GM12878 (cell line): ENCODE results near the gene RTN4. TPM values are rescaled to one million over a fixed set of nuclear protein-coding genes. Genes with fewer than 3 reads are reported as not detected.

Experiments
- CHD1 ChIP-seq: IDR thresholded peaks from 2 replicates; pipeline ENCODE4 v1.6.1; 2012; ENCODE audit warnings: low read depth, low read length, improper control_type of control experiment
- HDAC6 ChIP-seq: fragments of 200-600 bp; sonication (generic); IDR thresholded peaks from one replicate; pipeline ENCODE4 v1.8.0; 2017; ENCODE audit warnings: antibody characterized with exemption; ENCODE audit not compliant: unreplicated experiment
- NR2F1 ChIP-seq: fragments of 450-650 bp; conservative IDR thresholded peaks from 2 replicates; pipeline ENCODE4 v1.6.1; 2017; ENCODE audit warnings: mild to moderate bottlenecking
- SMC3 ChIP-seq: IDR thresholded peaks from 2 replicates; pipeline ENCODE4 v1.6.1; 2011; ENCODE audit warnings: low read length, improper control_type of control experiment, borderline replicate concordance
- YBX1 ChIP-seq: fragments of 450-650 bp; IDR thresholded peaks from 2 replicates; pipeline ENCODE4 v1.6.1; 2016; ENCODE audit warnings: antibody characterized with exemption
- polyA plus RNA-seq, 11 experiments: library from polyadenylated mRNA; depleted of rRNA in 4 of 11; unstranded in 6 of 11; stranded (reverse) in 5 of 11; fragments of >200 nt; fragmentation: Nextera tagmentation in 4 of 11; fragmentation: Illumina TruSeq in 1 of 11; extraction: Ambion mirVana in 4 of 11; extraction: Trizol in 1 of 11; gene quantifications; 1 replicate in 1 of 11; 2 replicates in 10 of 11; pipeline versions ENCODE4 v1.2.1 to v1.2.3, GENCODE V29; 2011 to 2016; ENCODE audit warnings: inconsistent platforms in 2 of 11, missing spikeins in 2 of 11, low read depth in 1 of 11
- total RNA-seq, 4 experiments: library from RNA; depleted of rRNA in 3 of 4; stranded (reverse); fragments of >200 nt in 3 of 4; fragmentation: Illumina TruSeq in 1 of 4; extraction: Trizol in 1 of 4; gene quantifications; 2 replicates each; pipeline versions ENCODE4 v1.2.1 to v1.2.3, GENCODE V29; 2013 to 2021
- TF ChIP-seq, protein P1 (sequence below): fragments of 450-650 bp; IDR thresholded peaks from 2 replicates; pipeline ENCODE4 v1.6.1; 2017; ENCODE audit warnings: mild to moderate bottlenecking, low read depth, inconsistent platforms; ENCODE audit not compliant: poor library complexity, severe bottlenecking
- TF ChIP-seq, protein P2 (sequence below): IDR thresholded peaks from 2 replicates; pipeline ENCODE4 v1.6.1; 2012; ENCODE audit warnings: mild to moderate bottlenecking, low read depth, low read length
- TF ChIP-seq, protein P3 (sequence below): fragments of 450-650 bp; formaldehyde crosslinking; IDR thresholded peaks from 2 replicates; pipeline ENCODE4 v1.4.0; 2020; ENCODE audit warnings: mild to moderate bottlenecking, moderate library complexity
- TF ChIP-seq, protein P4 (sequence below): fragments of 450-650 bp; IDR thresholded peaks from 2 replicates; pipeline ENCODE4 v1.6.1; 2017; ENCODE audit warnings: low read depth, mild to moderate bottlenecking, moderate library complexity
- TF ChIP-seq, protein P5 (sequence below): fragments of 450-650 bp; IDR thresholded peaks from 2 replicates; pipeline ENCODE4 v1.6.1; 2016; ENCODE audit warnings: mild to moderate bottlenecking
- TF ChIP-seq, protein P6 (sequence below): IDR thresholded peaks from 2 replicates; pipeline ENCODE4 v1.6.1; 2012; ENCODE audit warnings: low read length, inconsistent platforms
- TF ChIP-seq, protein P7 (sequence below): IDR thresholded peaks from 2 replicates; pipeline ENCODE4 v1.6.1; 2012; ENCODE audit warnings: low read depth, low read length, improper control_type of control experiment

The RTN4 gene
- total and polyA plus RNA-seq, 10 of the 15 experiments (the other 5 are each of a cell fraction or from before 2014, with no cell fraction given) = 56.0 to 133 (median 83.3) TPM

DNA sequence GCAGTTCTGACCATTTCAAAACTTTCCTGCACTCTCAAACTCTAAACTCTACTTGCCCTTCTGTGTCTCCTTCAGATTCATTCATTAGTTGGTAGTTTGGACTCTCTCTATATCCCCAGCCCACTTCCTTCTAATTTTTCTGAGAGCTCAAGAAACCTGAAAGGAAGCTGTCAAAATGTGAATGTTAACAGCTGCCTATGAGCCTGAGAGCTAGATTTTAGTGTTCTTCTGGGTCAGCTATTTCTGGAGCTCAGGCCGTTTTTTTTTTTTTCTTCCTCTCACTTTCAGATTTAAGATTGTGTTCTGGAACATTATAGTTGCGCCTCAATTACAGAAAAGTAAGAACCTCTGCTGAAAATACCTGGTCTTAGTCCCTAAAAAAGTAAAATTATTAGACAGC lies 73.1 kb downstream of the RTN4 start (continued):
- TF ChIP-seq, protein P1, sequence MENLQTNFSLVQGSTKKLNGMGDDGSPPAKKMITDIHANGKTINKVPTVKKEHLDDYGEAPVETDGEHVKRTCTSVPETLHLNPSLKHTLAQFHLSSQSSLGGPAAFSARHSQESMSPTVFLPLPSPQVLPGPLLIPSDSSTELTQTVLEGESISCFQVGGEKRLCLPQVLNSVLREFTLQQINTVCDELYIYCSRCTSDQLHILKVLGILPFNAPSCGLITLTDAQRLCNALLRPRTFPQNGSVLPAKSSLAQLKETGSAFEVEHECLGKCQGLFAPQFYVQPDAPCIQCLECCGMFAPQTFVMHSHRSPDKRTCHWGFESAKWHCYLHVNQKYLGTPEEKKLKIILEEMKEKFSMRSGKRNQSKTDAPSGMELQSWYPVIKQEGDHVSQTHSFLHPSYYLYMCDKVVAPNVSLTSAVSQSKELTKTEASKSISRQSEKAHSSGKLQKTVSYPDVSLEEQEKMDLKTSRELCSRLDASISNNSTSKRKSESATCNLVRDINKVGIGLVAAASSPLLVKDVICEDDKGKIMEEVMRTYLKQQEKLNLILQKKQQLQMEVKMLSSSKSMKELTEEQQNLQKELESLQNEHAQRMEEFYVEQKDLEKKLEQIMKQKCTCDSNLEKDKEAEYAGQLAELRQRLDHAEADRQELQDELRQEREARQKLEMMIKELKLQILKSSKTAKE = no peak
- TF ChIP-seq, protein P2, sequence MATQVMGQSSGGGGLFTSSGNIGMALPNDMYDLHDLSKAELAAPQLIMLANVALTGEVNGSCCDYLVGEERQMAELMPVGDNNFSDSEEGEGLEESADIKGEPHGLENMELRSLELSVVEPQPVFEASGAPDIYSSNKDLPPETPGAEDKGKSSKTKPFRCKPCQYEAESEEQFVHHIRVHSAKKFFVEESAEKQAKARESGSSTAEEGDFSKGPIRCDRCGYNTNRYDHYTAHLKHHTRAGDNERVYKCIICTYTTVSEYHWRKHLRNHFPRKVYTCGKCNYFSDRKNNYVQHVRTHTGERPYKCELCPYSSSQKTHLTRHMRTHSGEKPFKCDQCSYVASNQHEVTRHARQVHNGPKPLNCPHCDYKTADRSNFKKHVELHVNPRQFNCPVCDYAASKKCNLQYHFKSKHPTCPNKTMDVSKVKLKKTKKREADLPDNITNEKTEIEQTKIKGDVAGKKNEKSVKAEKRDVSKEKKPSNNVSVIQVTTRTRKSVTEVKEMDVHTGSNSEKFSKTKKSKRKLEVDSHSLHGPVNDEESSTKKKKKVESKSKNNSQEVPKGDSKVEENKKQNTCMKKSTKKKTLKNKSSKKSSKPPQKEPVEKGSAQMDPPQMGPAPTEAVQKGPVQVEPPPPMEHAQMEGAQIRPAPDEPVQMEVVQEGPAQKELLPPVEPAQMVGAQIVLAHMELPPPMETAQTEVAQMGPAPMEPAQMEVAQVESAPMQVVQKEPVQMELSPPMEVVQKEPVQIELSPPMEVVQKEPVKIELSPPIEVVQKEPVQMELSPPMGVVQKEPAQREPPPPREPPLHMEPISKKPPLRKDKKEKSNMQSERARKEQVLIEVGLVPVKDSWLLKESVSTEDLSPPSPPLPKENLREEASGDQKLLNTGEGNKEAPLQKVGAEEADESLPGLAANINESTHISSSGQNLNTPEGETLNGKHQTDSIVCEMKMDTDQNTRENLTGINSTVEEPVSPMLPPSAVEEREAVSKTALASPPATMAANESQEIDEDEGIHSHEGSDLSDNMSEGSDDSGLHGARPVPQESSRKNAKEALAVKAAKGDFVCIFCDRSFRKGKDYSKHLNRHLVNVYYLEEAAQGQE = no peak
- TF ChIP-seq, protein P3, sequence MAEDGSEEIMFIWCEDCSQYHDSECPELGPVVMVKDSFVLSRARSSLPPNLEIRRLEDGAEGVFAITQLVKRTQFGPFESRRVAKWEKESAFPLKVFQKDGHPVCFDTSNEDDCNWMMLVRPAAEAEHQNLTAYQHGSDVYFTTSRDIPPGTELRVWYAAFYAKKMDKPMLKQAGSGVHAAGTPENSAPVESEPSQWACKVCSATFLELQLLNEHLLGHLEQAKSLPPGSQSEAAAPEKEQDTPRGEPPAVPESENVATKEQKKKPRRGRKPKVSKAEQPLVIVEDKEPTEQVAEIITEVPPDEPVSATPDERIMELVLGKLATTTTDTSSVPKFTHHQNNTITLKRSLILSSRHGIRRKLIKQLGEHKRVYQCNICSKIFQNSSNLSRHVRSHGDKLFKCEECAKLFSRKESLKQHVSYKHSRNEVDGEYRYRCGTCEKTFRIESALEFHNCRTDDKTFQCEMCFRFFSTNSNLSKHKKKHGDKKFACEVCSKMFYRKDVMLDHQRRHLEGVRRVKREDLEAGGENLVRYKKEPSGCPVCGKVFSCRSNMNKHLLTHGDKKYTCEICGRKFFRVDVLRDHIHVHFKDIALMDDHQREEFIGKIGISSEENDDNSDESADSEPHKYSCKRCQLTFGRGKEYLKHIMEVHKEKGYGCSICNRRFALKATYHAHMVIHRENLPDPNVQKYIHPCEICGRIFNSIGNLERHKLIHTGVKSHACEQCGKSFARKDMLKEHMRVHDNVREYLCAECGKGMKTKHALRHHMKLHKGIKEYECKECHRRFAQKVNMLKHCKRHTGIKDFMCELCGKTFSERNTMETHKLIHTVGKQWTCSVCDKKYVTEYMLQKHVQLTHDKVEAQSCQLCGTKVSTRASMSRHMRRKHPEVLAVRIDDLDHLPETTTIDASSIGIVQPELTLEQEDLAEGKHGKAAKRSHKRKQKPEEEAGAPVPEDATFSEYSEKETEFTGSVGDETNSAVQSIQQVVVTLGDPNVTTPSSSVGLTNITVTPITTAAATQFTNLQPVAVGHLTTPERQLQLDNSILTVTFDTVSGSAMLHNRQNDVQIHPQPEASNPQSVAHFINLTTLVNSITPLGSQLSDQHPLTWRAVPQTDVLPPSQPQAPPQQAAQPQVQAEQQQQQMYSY (CRISPR knock-in tag) = no peak
- no peak for TF ChIP-seq SMC3
- TF ChIP-seq, protein P4, sequence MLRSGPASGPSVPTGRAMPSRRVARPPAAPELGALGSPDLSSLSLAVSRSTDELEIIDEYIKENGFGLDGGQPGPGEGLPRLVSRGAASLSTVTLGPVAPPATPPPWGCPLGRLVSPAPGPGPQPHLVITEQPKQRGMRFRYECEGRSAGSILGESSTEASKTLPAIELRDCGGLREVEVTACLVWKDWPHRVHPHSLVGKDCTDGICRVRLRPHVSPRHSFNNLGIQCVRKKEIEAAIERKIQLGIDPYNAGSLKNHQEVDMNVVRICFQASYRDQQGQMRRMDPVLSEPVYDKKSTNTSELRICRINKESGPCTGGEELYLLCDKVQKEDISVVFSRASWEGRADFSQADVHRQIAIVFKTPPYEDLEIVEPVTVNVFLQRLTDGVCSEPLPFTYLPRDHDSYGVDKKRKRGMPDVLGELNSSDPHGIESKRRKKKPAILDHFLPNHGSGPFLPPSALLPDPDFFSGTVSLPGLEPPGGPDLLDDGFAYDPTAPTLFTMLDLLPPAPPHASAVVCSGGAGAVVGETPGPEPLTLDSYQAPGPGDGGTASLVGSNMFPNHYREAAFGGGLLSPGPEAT = 0 out of 2 replicates have a peak, but pooled peaks have one; percentile 42
- TF ChIP-seq, protein P5, sequence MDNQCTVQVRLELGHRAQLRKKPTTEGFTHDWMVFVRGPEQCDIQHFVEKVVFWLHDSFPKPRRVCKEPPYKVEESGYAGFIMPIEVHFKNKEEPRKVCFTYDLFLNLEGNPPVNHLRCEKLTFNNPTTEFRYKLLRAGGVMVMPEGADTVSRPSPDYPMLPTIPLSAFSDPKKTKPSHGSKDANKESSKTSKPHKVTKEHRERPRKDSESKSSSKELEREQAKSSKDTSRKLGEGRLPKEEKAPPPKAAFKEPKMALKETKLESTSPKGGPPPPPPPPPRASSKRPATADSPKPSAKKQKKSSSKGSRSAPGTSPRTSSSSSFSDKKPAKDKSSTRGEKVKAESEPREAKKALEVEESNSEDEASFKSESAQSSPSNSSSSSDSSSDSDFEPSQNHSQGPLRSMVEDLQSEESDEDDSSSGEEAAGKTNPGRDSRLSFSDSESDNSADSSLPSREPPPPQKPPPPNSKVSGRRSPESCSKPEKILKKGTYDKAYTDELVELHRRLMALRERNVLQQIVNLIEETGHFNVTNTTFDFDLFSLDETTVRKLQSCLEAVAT = 0 out of 2 replicates have a peak, but pooled peaks have one; percentile 27
- TF ChIP-seq, protein P6, sequence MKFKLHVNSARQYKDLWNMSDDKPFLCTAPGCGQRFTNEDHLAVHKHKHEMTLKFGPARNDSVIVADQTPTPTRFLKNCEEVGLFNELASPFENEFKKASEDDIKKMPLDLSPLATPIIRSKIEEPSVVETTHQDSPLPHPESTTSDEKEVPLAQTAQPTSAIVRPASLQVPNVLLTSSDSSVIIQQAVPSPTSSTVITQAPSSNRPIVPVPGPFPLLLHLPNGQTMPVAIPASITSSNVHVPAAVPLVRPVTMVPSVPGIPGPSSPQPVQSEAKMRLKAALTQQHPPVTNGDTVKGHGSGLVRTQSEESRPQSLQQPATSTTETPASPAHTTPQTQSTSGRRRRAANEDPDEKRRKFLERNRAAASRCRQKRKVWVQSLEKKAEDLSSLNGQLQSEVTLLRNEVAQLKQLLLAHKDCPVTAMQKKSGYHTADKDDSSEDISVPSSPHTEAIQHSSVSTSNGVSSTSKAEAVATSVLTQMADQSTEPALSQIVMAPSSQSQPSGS = peak; percentile 62; the same call in 1 of the 2 replicates
- no peak for TF ChIP-seq CHD1
- no peak for TF ChIP-seq HDAC6
- TF ChIP-seq YBX1 = no peak
- TF ChIP-seq NR2F1 = no peak
- TF ChIP-seq, protein P7, sequence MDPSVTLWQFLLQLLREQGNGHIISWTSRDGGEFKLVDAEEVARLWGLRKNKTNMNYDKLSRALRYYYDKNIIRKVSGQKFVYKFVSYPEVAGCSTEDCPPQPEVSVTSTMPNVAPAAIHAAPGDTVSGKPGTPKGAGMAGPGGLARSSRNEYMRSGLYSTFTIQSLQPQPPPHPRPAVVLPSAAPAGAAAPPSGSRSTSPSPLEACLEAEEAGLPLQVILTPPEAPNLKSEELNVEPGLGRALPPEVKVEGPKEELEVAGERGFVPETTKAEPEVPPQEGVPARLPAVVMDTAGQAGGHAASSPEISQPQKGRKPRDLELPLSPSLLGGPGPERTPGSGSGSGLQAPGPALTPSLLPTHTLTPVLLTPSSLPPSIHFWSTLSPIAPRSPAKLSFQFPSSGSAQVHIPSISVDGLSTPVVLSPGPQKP = no peak
